ENCODE data around the gene JAM2.

JAM2 gene

DNA sequence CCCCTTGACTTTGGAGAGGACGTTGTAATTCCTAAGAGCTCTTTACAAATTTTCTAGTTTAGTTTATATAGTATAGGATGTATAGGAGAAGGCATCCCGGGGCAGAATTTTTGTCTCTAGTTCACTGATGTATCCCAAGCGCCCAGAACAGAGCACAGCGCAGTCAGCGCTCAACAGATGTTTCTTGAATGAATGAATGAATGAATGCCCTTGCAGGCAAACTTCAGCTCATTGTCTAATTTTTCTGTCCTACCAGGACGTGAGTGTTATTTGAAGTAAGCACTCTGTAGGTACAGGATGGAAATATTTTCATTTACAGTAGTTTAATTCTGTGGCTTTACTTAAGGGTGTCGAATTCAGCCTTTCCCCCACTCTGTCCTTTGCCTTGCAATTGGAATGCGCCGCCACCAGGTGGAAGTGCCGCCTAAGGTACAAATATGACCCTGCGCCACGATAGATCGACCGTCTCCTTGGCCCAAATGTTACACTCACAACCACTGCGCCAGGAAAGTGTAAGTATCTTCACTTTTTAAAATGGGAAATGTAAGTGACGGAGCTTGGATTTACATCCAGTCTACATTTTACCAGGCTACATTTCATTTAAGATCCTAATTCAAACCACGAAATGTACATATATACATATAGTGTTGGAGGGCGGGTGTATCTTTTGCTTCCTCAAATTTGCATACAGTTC is 30.9 kb upstream of the JAM2 start:
- Histone ChIP-seq H4K20me1 (ENCODE audit: insufficient read depth, low read length) (no peaks in the 10 kb centered on the region), H3K27me3 (ENCODE audit: low read depth, low read length) (no peaks in the 10 kb centered on the region), H3K36me3 (replicated peaks; ENCODE audit: low read depth, low read length) (peaks cover 17% of the 10 kb centered on the region), H3K9me3 (ENCODE audit: insufficient read depth, low read length) (no peaks in the 10 kb centered on the region), H3K4me1 (ENCODE audit: low read length) (peaks cover 17% of the 10 kb centered on the region), H3K79me2 (ENCODE audit: low read length) (peaks cover 32% of the 10 kb centered on the region), H2AFZ (ENCODE audit: low read depth, low read length) (peak overlapping the region; percentile 96), H3K4me3 (ENCODE audit: low read length) (peak overlapping the region; percentile 97), H3K27ac (ENCODE audit: low read length) (no peak overlapping the region), H3K4me2 (ENCODE audit: low read length) (peak overlapping the region; percentile 85), H3K9ac (ENCODE audit: low read length) (peak overlapping the region; percentile 91)
- TF ChIP-seq, protein P1, sequence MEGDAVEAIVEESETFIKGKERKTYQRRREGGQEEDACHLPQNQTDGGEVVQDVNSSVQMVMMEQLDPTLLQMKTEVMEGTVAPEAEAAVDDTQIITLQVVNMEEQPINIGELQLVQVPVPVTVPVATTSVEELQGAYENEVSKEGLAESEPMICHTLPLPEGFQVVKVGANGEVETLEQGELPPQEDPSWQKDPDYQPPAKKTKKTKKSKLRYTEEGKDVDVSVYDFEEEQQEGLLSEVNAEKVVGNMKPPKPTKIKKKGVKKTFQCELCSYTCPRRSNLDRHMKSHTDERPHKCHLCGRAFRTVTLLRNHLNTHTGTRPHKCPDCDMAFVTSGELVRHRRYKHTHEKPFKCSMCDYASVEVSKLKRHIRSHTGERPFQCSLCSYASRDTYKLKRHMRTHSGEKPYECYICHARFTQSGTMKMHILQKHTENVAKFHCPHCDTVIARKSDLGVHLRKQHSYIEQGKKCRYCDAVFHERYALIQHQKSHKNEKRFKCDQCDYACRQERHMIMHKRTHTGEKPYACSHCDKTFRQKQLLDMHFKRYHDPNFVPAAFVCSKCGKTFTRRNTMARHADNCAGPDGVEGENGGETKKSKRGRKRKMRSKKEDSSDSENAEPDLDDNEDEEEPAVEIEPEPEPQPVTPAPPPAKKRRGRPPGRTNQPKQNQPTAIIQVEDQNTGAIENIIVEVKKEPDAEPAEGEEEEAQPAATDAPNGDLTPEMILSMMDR (IDR thresholded peaks at IDR 0.05; ENCODE audit: low read depth, low read length), result peak; percentile 83
- no peak for TF ChIP-seq EZH2phosphoT487 (IDR thresholded peaks at IDR 0.05; ENCODE audit: low read depth)

DNA sequence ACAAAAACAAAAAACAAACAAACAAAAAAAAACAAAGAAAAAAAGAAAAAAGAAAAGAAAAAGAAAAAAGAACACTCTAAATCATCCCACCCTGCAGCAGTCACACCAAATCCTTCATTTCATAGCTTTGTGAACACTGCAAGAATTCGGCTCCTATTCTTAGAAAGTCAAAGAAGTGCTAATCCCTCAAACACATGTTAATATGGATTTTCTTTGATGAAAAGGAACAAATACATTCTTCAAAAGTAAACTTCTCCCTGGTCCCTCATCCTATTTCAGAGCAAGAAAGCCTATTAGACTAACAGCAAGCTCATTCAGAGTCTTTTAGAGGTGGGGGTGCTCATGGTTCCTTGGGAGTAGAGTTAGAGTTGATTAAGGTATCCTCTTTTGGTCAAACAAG is 24.6 kb upstream of the JAM2 start:
- Histone ChIP-seq H3K27ac (ENCODE audit: low read length) (no peak overlapping the region), H3K27me3 (ENCODE audit: low read depth, low read length) (no peaks in the 10 kb centered on the region), H3K4me2 (ENCODE audit: low read length) (no peak overlapping the region), H2AFZ (ENCODE audit: low read depth, low read length) (no peak overlapping the region), H3K79me2 (ENCODE audit: low read length) (no peaks in the 10 kb centered on the region), H3K36me3 (replicated peaks; ENCODE audit: low read depth, low read length) (no peaks in the 10 kb centered on the region), H3K9me3 (ENCODE audit: insufficient read depth, low read length) (no peaks in the 10 kb centered on the region), H3K4me1 (ENCODE audit: low read length) (no peaks in the 10 kb centered on the region), H3K9ac (ENCODE audit: low read length) (no peak overlapping the region), H4K20me1 (ENCODE audit: insufficient read depth, low read length) (no peaks in the 10 kb centered on the region), H3K4me3 (ENCODE audit: low read length) (no peak overlapping the region)
- no peak for TF ChIP-seq EZH2phosphoT487 (IDR thresholded peaks at IDR 0.05; ENCODE audit: low read depth)
- TF ChIP-seq, protein P1 (IDR thresholded peaks at IDR 0.05; ENCODE audit: low read depth, low read length), result no peak

DNA sequence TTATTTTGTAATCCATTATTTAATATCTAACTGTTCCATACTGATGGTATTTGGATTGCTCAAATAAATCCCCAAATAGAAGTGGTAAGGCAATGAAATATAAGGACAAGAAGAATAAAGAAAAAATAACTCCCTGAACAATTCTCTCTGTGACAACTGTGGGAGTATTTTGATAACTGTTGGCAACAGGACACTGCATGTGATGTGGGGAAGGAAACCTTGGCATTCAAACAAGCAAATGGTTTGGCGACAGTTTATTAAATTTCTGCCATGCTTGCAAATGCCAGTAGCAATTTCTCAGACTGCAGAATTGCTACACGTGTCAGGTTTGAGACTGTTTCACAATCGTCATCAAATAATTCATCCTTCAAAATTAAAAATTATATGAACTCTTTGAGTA is 23.2 kb upstream of the JAM2 start:
- TF ChIP-seq, protein P1 (IDR thresholded peaks at IDR 0.05; ENCODE audit: low read depth, low read length), result no peak
- TF ChIP-seq EZH2phosphoT487 (IDR thresholded peaks at IDR 0.05; ENCODE audit: low read depth), result no peak
- Histone ChIP-seq H3K79me2 (ENCODE audit: low read length) (no peaks in the 10 kb centered on the region), H3K9ac (ENCODE audit: low read length) (no peak overlapping the region), H3K36me3 (replicated peaks; ENCODE audit: low read depth, low read length) (no peaks in the 10 kb centered on the region), H2AFZ (ENCODE audit: low read depth, low read length) (no peak overlapping the region), H3K4me1 (ENCODE audit: low read length) (no peaks in the 10 kb centered on the region), H4K20me1 (ENCODE audit: insufficient read depth, low read length) (no peaks in the 10 kb centered on the region), H3K9me3 (ENCODE audit: insufficient read depth, low read length) (no peaks in the 10 kb centered on the region), H3K27me3 (ENCODE audit: low read depth, low read length) (no peaks in the 10 kb centered on the region), H3K4me2 (ENCODE audit: low read length) (no peak overlapping the region), H3K27ac (ENCODE audit: low read length) (no peak overlapping the region), H3K4me3 (ENCODE audit: low read length) (no peak overlapping the region)

DNA sequence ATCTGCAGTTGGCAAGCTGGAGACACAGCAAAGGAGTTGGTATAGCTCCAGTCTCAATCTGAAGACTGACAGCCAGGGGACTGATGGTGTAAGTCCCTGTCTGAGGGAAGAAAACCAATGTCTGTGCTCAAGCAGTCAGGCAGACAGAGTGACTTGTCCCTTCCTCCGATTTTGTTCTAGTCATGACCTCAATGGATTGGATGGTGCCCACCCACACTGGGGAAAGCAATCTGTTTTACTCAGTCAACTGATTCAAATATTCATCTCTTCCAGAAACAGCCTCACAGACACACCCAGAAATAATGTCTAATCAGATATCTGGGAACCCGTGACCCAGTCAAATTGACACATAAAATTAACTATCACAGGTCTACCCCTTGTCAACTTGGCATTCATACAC is 19.9 kb upstream of the JAM2 start:
- no peak overlapping the region for H3K27ac ChIP-seq (ENCODE audit: low read length)
- H4K20me1 ChIP-seq (ENCODE audit: insufficient read depth, low read length), result no peaks in the 10 kb centered on the region
- no peaks in the 10 kb centered on the region for H3K79me2 ChIP-seq (ENCODE audit: low read length)
- no peaks in the 10 kb centered on the region for H3K36me3 ChIP-seq (replicated peaks; ENCODE audit: low read depth, low read length)
- TF ChIP-seq, protein P1 (IDR thresholded peaks at IDR 0.05; ENCODE audit: low read depth, low read length), result no peak
- TF ChIP-seq EZH2phosphoT487 (IDR thresholded peaks at IDR 0.05; ENCODE audit: low read depth), result no peak
- H3K4me1 ChIP-seq (ENCODE audit: low read length), result no peaks in the 10 kb centered on the region
- no peak overlapping the region for H3K9ac ChIP-seq (ENCODE audit: low read length)
- no peak overlapping the region for H3K4me3 ChIP-seq (ENCODE audit: low read length)
- no peak overlapping the region for H3K4me2 ChIP-seq (ENCODE audit: low read length)
- H3K9me3 ChIP-seq (ENCODE audit: insufficient read depth, low read length), result no peaks in the 10 kb centered on the region
- H3K27me3 ChIP-seq (ENCODE audit: low read depth, low read length), result no peaks in the 10 kb centered on the region
- H2AFZ ChIP-seq (ENCODE audit: low read depth, low read length), result no peak overlapping the region

Measured in OCI-LY3 (cell line).